Measurements from ENCODE around the gene METTL1. TPM values are rescaled to one million over a fixed set of nuclear protein-coding genes. Genes with fewer than 3 reads are reported as not detected.
"Not testable (repeated sequence)": the region's sequence is repeated elsewhere in the genome, so short reads cannot be mapped to it uniquely, and the experiment has no call there.

Gene METTL1
- total RNA-seq = 10 to 100 TPM in 2 of 4 donors, 1 to 10 TPM in 2; 6.5 to 17.7 (median 10.1) TPM

- peak within 1 kb of the TSS; percentile 82 to 92 (median 88) for H3K4me3 ChIP-seq
- peak; percentile 87 to 93 for DNase-seq (ENCODE audit: low spot score in 2 of 2)
- peaks cover 0 to 52% (median 0%) of the 10 kb centered on the region in 3 donors for H3K36me3 ChIP-seq
- no peaks in the 10 kb centered on the region for H3K9me3 ChIP-seq
- peak within 1 kb of the TSS; percentile 77 to 96 (median 89) for H3K27ac ChIP-seq
- WGBS, 2 donors = 0% methylated on average over 13 to 18 of the region's 28 CpGs
- H3K4me1 ChIP-seq = peaks cover 0 to 29% (median 12%) of the 10 kb centered on the region in 4 donors
- peak; percentile 88 to 90 for TF ChIP-seq EP300 (IDR thresholded peaks at IDR 0.05)
- TF ChIP-seq, protein P1, sequence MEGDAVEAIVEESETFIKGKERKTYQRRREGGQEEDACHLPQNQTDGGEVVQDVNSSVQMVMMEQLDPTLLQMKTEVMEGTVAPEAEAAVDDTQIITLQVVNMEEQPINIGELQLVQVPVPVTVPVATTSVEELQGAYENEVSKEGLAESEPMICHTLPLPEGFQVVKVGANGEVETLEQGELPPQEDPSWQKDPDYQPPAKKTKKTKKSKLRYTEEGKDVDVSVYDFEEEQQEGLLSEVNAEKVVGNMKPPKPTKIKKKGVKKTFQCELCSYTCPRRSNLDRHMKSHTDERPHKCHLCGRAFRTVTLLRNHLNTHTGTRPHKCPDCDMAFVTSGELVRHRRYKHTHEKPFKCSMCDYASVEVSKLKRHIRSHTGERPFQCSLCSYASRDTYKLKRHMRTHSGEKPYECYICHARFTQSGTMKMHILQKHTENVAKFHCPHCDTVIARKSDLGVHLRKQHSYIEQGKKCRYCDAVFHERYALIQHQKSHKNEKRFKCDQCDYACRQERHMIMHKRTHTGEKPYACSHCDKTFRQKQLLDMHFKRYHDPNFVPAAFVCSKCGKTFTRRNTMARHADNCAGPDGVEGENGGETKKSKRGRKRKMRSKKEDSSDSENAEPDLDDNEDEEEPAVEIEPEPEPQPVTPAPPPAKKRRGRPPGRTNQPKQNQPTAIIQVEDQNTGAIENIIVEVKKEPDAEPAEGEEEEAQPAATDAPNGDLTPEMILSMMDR (IDR thresholded peaks at IDR 0.05) = peak in 2 of 5 experiments; percentile 14 to 50
- TF ChIP-seq POLR2A (IDR thresholded peaks at IDR 0.05) = peak; percentile 40 to 59
- H3K27me3 ChIP-seq = peaks cover 0 to 5% of the 10 kb centered on the region in 2 donors
Observed at GRCh38 chr12:57771873-57772428, at the start of gene METTL1. Gene METTL1, minus strand, starts transcription at chr12:57772105. Its CDS starts 22 bp downstream, at chr12:57772083.

DNA sequence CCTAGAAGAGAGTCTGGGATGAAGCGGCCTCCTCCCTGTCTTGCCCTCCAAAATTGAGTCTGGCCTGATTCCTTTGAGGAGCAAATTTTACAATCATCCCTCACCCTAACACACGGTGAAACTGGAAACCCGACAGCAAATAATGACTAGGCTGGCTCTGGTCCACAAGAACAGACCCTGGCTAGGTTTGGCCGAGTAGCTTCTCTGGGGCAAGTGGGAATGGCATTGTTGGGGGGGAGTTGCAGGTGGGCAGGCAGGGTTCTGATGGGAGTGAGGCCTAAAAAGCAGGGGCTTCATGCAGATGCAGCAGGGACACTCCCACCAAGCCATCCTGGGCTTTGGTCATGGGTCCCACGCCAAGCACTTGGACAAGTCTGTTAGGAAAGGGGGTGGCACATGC is 49.1 kb upstream of the METTL1 start:
- not testable (repeated sequence) for H3K9me3 ChIP-seq; DNase-seq (ENCODE audit: low spot score in 2 of 2); H3K27me3 ChIP-seq; H3K4me3 ChIP-seq; H3K27ac ChIP-seq
- 65 to 76% methylated on average over 5 of the region's 5 CpGs for WGBS, 2 donors
- peaks cover 0 to 77% (median 12%) of the 10 kb centered on the region in 4 donors for H3K4me1 ChIP-seq
- H3K36me3 ChIP-seq = peaks cover 11 to 78% (median 42%) of the 10 kb centered on the region in 3 donors

GRCh38 chr12:57820119-57820518 is 48.2 kb upstream of the METTL1 start:
- not testable (repeated sequence) for H3K9me3 ChIP-seq; H3K27me3 ChIP-seq; DNase-seq (ENCODE audit: low spot score in 2 of 2); H3K4me3 ChIP-seq; H3K27ac ChIP-seq
- Histone ChIP-seq H3K36me3 (peaks cover 9 to 69% (median 33%) of the 10 kb centered on the region in 3 donors), H3K4me1 (peaks cover 0 to 79% (median 20%) of the 10 kb centered on the region in 4 donors)
- WGBS, 2 donors = 69 to 70% methylated on average over 8 of the region's 8 CpGs

DNA sequence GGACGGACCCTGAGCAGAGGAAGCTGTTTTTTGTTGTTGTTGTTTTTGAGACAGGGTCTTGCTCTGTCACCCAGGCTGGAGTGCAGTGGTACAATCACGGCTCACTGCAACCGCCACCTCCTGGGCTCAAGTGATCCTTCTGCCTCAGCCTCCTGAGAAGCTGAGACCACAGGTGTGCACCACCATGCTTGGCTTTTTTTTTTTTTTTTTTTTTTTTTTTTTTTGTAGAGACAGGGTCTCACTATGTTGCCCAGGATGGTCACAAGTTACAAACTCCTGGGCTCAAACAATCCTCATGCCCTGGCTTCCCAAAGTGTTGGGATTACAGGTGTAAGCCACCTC is 46.1 kb upstream of the METTL1 start:
- 72 to 73% methylated on average over 3 of the region's 3 CpGs for WGBS, 2 donors
- Histone ChIP-seq H3K36me3 (peaks cover 7 to 52% (median 17%) of the 10 kb centered on the region in 3 donors), H3K27ac (peak overlapping the region in 2 of 4 donors; percentile 69 to 76), H3K4me1 (peaks cover 0 to 74% (median 29%) of the 10 kb centered on the region in 4 donors)
- not testable (repeated sequence) for H3K4me3 ChIP-seq; DNase-seq (ENCODE audit: low spot score in 2 of 2); H3K9me3 ChIP-seq; H3K27me3 ChIP-seq

DNA sequence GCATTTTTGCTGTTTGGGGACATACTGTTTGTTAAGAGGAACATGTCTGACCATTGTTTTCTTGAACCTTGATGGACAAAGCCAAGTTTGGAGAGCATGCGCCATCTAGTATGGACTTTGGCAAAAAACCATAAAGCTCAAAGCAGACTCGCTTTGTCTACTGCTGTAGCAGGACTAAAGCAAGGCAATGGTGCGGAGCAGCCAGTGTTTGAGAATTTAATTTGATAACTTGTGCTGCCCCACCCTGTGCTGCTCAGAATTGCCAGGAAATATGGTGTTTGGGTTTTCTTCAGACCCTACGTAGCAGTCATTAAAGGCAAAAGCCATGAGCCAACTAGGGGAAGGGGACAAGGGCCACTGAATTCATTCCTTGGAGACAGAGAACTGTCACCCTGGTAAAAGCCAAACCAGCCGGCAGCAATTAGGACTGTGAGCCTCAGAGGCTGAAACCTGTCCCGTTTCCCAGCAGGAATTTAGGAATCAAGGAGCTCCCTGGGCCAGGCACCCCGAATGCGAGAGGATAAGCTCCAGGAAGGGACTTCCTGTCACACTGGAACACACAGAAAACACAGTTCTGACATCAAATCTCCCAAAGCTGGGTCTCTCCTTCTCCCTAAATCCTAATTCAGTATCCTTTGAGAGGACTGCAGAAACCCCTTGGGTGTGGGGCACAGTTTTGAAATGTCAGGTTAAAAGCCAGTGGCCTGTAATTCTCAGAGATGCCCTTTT is 45.5 kb upstream of the METTL1 start:
- DNase-seq (ENCODE audit: low spot score in 2 of 2) = no peak
- peaks cover 0 to 69% (median 29%) of the 10 kb centered on the region in 4 donors for H3K4me1 ChIP-seq
- TF ChIP-seq POLR2A (IDR thresholded peaks at IDR 0.05) (no peak), EP300 (IDR thresholded peaks at IDR 0.05) (no peak)
- TF ChIP-seq, protein P1 (IDR thresholded peaks at IDR 0.05) = no peak
- H3K9me3 ChIP-seq = no peaks in the 10 kb centered on the region
- no peaks in the 10 kb centered on the region for H3K27me3 ChIP-seq
- H3K4me3 ChIP-seq = no peak overlapping the region
- peaks cover 4 to 52% (median 12%) of the 10 kb centered on the region in 3 donors for H3K36me3 ChIP-seq
- peak overlapping the region in 3 of 4 donors; percentile 38 to 76 (median 69) for H3K27ac ChIP-seq
- WGBS, 2 donors = 60 to 71% methylated on average over 8 of the region's 8 CpGs

DNA sequence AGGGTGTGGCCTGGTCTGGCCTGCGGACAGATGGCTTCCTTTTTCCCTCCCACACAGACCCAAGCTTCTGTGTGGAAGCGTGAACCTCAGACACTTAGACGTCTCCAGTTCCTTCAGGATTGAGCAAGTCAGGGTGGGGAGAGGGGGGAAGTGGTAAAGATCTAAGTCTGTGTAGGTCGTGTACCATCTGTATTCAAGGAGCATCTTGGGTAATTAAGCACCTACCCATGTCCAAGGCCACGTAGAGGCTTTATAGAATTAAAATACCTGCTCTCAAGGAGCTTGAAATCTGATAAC is 44.9 kb upstream of the METTL1 start:
- H3K27me3 ChIP-seq = no peaks in the 10 kb centered on the region
- peaks cover 1 to 52% (median 9%) of the 10 kb centered on the region in 3 donors for H3K36me3 ChIP-seq
- H3K27ac ChIP-seq = peak overlapping the region in 3 of 4 donors; percentile 38 to 76 (median 69)
- no peaks in the 10 kb centered on the region for H3K9me3 ChIP-seq
- TF ChIP-seq POLR2A (IDR thresholded peaks at IDR 0.05) (no peak), EP300 (IDR thresholded peaks at IDR 0.05) (peak in 1 of 2 donors; percentile 59)
- TF ChIP-seq, protein P1 (IDR thresholded peaks at IDR 0.05) = no peak
- 20 to 22% methylated on average over 5 of the region's 5 CpGs for WGBS, 2 donors
- no peak overlapping the region for H3K4me3 ChIP-seq
- H3K4me1 ChIP-seq = peaks cover 0 to 62% (median 29%) of the 10 kb centered on the region in 4 donors
- no peak for DNase-seq (ENCODE audit: low spot score in 2 of 2)

Data from tibial nerve (tissue), 4 donors.